Endothelial cell of umbilical vein (primary cell): ENCODE data around the gene PLXNB2. TPM values are rescaled to one million over a fixed set of nuclear protein-coding genes. Genes with fewer than 3 reads are reported as not detected.

ENCODE experiments used
- BruUV-seq: library from RNA; stranded (reverse); fragments of 400-500 nt; replicated peaks from 2 replicates; lab custom pipeline; 2021; lab: Mats Ljungman, UMichigan
- CTCF ChIA-PET: fragments of 300-600, 350-600 bp; sonication (Branson Sonifier 250); formaldehyde crosslinking; loops from one replicate; lab custom pipeline; 2021; ENCODE audit warnings: antibody characterized with exemption, inconsistent platforms; lab: Charles Lee
- POLR2A ChIA-PET: fragments of 300-600, 350-600 bp; sonication (Branson Sonifier 250); formaldehyde crosslinking; loops from one replicate; lab custom pipeline; 2021; ENCODE audit warnings: antibody characterized with exemption, inconsistent platforms; lab: Charles Lee
- DNase-seq: peaks from one replicate; pipeline ENCODE4 v3.0.0-alpha.2; 2011; ENCODE audit warnings: low read depth, low spot score
- FAIRE-seq: peaks from 2 replicates; lab custom pipeline; 2011; peaks lifted over from hg19 to GRCh38; lab: Jason Lieb, UNC
- H2AFZ ChIP-seq: 2 replicates; pipeline ENCODE4 v1.6.0; 2012; ENCODE audit warnings: low read depth, low read length, control low read depth, inconsistent platforms
- H3K27ac ChIP-seq: 2 replicates; pipeline ENCODE4 v1.5.1; 2011; ENCODE audit warnings: low read depth, mild to moderate bottlenecking, control low read depth, low read length, moderate library complexity; ENCODE audit not compliant: insufficient read depth
- H3K27me3 ChIP-seq, 2 experiments: 2 replicates each; pipeline versions ENCODE4 v1.6.0 to v1.6.1; 2011; ENCODE audit warnings: low read length in 2 of 2, mixed read lengths in 1 of 2; ENCODE audit not compliant: control insufficient read depth in 2 of 2, insufficient read depth in 2 of 2
- H3K36me3 ChIP-seq, 2 experiments: 2 replicates in 1 of 2; 3 replicates in 1 of 2; pipeline ENCODE4 v1.5.1; 2011; ENCODE audit warnings: low read length in 2 of 2, mild to moderate bottlenecking in 1 of 2, moderate library complexity in 1 of 2; ENCODE audit not compliant: control insufficient read depth in 2 of 2, insufficient read depth in 2 of 2; ENCODE audit errors: extremely low read depth in 1 of 2
- H3K4me1 ChIP-seq: 3 replicates; pipeline ENCODE4 v1.5.1; 2011; ENCODE audit warnings: mild to moderate bottlenecking, low read length; ENCODE audit not compliant: control insufficient read depth, insufficient read depth; ENCODE audit errors: extremely low read depth
- H3K4me2 ChIP-seq: 2 replicates; pipeline ENCODE4 v1.6.1; 2011; ENCODE audit warnings: low read length, control low read depth, mixed read lengths; ENCODE audit not compliant: insufficient read depth
- H3K4me3 ChIP-seq, 3 experiments: fragments of 200-600 bp in 1 of 3; sonication (generic), shearing (Covaris generic) in 1 of 3; replicated peaks in 1 of 3; 2 replicates each; pipeline ENCODE4 v1.5.1; 2011 to 2016; ENCODE audit warnings: control low read depth in 3 of 3, low read length in 3 of 3, mild to moderate bottlenecking in 2 of 3, inconsistent platforms in 1 of 3, low read depth in 1 of 3, moderate library complexity in 1 of 3; ENCODE audit not compliant: insufficient read depth in 1 of 3
- H3K79me2 ChIP-seq: 2 replicates; pipeline ENCODE4 v1.6.0; 2012; ENCODE audit warnings: low read length, inconsistent platforms; ENCODE audit not compliant: control insufficient read depth, insufficient read depth
- H3K9ac ChIP-seq: replicated peaks from 2 replicates; pipeline ENCODE3; 2011; ENCODE audit warnings: low read length, control low read depth; ENCODE audit not compliant: insufficient read depth; ENCODE audit errors: extremely low read depth
- H3K9me1 ChIP-seq: replicated peaks from 3 replicates; pipeline ENCODE4 v1.6.0; 2011; ENCODE audit warnings: mild to moderate bottlenecking, low read length; ENCODE audit not compliant: control insufficient read depth, insufficient read depth; ENCODE audit errors: extremely low read depth
- H3K9me3 ChIP-seq: replicated peaks from 2 replicates; pipeline ENCODE4 v1.5.1; 2012; ENCODE audit warnings: low read length, inconsistent platforms; ENCODE audit not compliant: control insufficient read depth, insufficient read depth
- H4K20me1 ChIP-seq: replicated peaks from 2 replicates; pipeline ENCODE3; 2011; ENCODE audit warnings: mild to moderate bottlenecking, low read length; ENCODE audit not compliant: control insufficient read depth, insufficient read depth; ENCODE audit errors: extremely low read depth
- CTCF ChIP-seq, 2 donors: IDR thresholded peaks; 1 replicate in 1 of 2; 2 replicates in 1 of 2; pipeline ENCODE4 v1.5.1; 2011; ENCODE audit warnings: low read length in 2 of 2, mild to moderate bottlenecking in 2 of 2, moderate library complexity in 2 of 2, control low read depth in 1 of 2, inconsistent platforms in 1 of 2, low read depth in 1 of 2; ENCODE audit not compliant: insufficient read depth in 1 of 2; ENCODE audit errors: extremely low read depth in 1 of 2
- EZH2 ChIP-seq: IDR thresholded peaks from 2 replicates; pipeline ENCODE4 v1.6.1; 2012; ENCODE audit warnings: borderline replicate concordance, low read depth, mild to moderate bottlenecking, moderate library complexity, low read length, inconsistent platforms; ENCODE audit not compliant: severe bottlenecking
- FOS ChIP-seq: IDR thresholded peaks from 2 replicates; pipeline ENCODE4 v1.6.1; 2011; ENCODE audit warnings: mild to moderate bottlenecking, low read length, moderate library complexity, borderline replicate concordance; ENCODE audit not compliant: insufficient read depth
- GATA2 ChIP-seq: IDR thresholded peaks from 2 replicates; pipeline ENCODE4 v1.7.0; 2011; ENCODE audit warnings: low read depth, mild to moderate bottlenecking, moderate library complexity, mixed read lengths, low read length; ENCODE audit not compliant: insufficient read length, insufficient read depth
- JUN ChIP-seq: IDR thresholded peaks from 2 replicates; pipeline ENCODE4 v1.6.1; 2011; ENCODE audit warnings: borderline replicate concordance, low read depth; ENCODE audit not compliant: insufficient read length, insufficient read depth
- MAX ChIP-seq: IDR thresholded peaks from 2 replicates; pipeline ENCODE4 v1.6.1; 2011; ENCODE audit not compliant: insufficient read depth, insufficient read length
- MYC ChIP-seq: IDR thresholded peaks from one replicate; pipeline ENCODE4 v1.6.1; 2011; ENCODE audit warnings: mild to moderate bottlenecking, low read depth, low read length
- POLR2A ChIP-seq: IDR thresholded peaks from 2 replicates; pipeline ENCODE4 v1.6.1; 2012; ENCODE audit warnings: low read depth, mild to moderate bottlenecking, control low read depth, low read length
- POLR2AphosphoS5 ChIP-seq: IDR thresholded peaks from 2 replicates; pipeline ENCODE4 v1.6.1; 2012; ENCODE audit warnings: low read depth, mild to moderate bottlenecking, control low read depth, low read length, moderate library complexity; ENCODE audit not compliant: insufficient read depth
- dilution Hi-C: fragments of 300-500 bp; cut with MboI; formaldehyde crosslinking; loops from one replicate; pipeline ENCODE4 v1.15.0; 2019; ENCODE audit warnings: low sequenced_read_pairs; ENCODE audit not compliant: extremely low pct_ligation_motif_present
- intact Hi-C: fragments of 100-400 bp; cut with micrococcal nuclease; formaldehyde crosslinking; loops from one replicate; pipeline ENCODE4 v1.10.0; 2022
- polyA plus RNA-seq, 4 experiments: library from polyadenylated mRNA; depleted of rRNA in 3 of 4; stranded (reverse) in 3 of 4; unstranded in 1 of 4; fragments of >200 nt; gene quantifications; 2 replicates each; pipeline versions ENCODE4 v1.2.1 to v1.2.3, GENCODE V29; 2011 to 2012; ENCODE audit warnings: missing spikeins in 1 of 4
- total RNA-seq: library from RNA; stranded (reverse); gene quantifications from 2 replicates; pipeline ENCODE4 v1.2.3, GENCODE V29; 2021

Gene PLXNB2
- total and polyA plus RNA-seq, 2 donors (not counting 3 experiments of a cell fraction or from before 2014, with no cell fraction given): 82.3 to 139 TPM

- H3K4me3 ChIP-seq: no peak overlapping the region
- CTCF ChIA-PET: interaction anchor here (0.6 to 2.8 kb wide), 3 partner anchors 8 to 117 kb away, joined by 3 to 11 read pairs (median 4); no protein-coding TSS in a partner anchor
- H3K9me1 ChIP-seq: no peaks in the 10 kb centered on the region
- H3K4me2 ChIP-seq: no peak overlapping the region
- no TSS peak for BruUV-seq
- peaks cover 0 to 14% of the 10 kb centered on the region in 2 experiments for H3K36me3 ChIP-seq
- no peak overlapping the region for H3K9ac ChIP-seq
- no peak overlapping the region for H3K27ac ChIP-seq
- H3K9me3 ChIP-seq: no peaks in the 10 kb centered on the region
- no peaks in the 10 kb centered on the region for H3K4me1 ChIP-seq
- no peak for TF ChIP-seq CTCF (IDR thresholded peaks at IDR 0.05; ENCODE audit: extremely low read depth in 1 of 2, insufficient read depth in 1 of 2, low read depth in 1 of 2, low read length in 2 of 2)
- no peak overlapping the region for H2AFZ ChIP-seq
- H3K79me2 ChIP-seq: peaks cover 20% of the 10 kb centered on the region
- H3K27me3 ChIP-seq: no peaks in the 10 kb centered on the region
- DNase-seq (no peak), FAIRE-seq (no peak)
- no peaks in the 10 kb centered on the region for H4K20me1 ChIP-seq
- intact Hi-C loops: no loop called here
- POLR2A ChIA-PET: no interaction called here
- dilution Hi-C loops: no loop called here
Measured at GRCh38 chr22:50232481-50233151, 74.8 kb downstream of the PLXNB2 start.

GRCh38 chr22:50229370-50229769 is 78.1 kb downstream of the PLXNB2 start:
- Histone ChIP-seq H3K9me1 (no peaks in the 10 kb centered on the region), H3K4me2 (no peak overlapping the region), H2AFZ (no peak overlapping the region), H3K79me2 (peaks cover 6% of the 10 kb centered on the region), H3K27ac (no peak overlapping the region), H3K4me1 (no peaks in the 10 kb centered on the region), H3K27me3 (no peaks in the 10 kb centered on the region), H3K36me3 (peaks cover 0 to 23% of the 10 kb centered on the region in 2 experiments), H3K9ac (no peak overlapping the region), H4K20me1 (no peaks in the 10 kb centered on the region), H3K4me3 (no peak overlapping the region), H3K9me3 (no peaks in the 10 kb centered on the region)
- BruUV-seq: no TSS peak
- TF ChIP-seq POLR2AphosphoS5 (no peak), MYC (no peak), FOS (no peak), JUN (no peak), POLR2A (no peak), MAX (no peak), GATA2 (no peak), EZH2 (no peak), CTCF (IDR thresholded peaks at IDR 0.05; ENCODE audit: extremely low read depth in 1 of 2, insufficient read depth in 1 of 2, low read depth in 1 of 2, low read length in 2 of 2) (no peak)
- dilution Hi-C loops (no loop called here), intact Hi-C loops (no loop called here)
- ChIA-PET POLR2A (no interaction called here), CTCF (no interaction called here)
- no peak for FAIRE-seq
- DNase-seq: no peak
